ENCODE measurements around the gene AP2A1.

The AP2A1 gene

DNA sequence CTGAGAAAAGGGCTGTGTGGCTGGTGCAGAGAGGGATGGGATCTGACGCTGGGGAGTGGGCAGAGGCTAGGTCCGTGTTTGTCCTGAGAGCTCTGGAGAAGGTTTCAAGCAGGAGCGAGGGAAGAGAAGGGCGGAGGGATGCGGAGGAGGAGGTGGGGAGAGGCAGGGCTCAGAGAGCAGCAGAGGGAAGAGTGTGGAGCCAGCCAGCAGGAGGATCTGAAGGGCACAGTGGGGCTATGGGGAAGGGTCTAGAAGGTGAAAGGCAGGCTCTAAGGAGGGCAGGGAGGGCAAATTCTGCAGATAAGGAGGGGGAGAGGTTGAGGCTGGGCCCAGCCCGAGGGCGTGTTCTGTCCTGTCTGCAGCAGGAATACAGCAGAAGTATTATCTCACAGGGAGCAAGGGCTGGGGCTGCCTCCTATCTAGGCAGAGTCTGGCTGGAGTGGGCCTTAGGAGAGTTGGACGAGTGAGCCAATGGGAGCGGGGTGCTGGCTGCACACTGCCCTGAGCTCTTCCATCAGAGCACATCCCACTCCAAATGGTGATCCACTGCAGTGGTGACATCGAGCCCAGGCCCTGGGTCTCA is 6.1 kb downstream of the AP2A1 start:
- Histone ChIP-seq H3K4ac (ENCODE audit: low read depth, low read length) (no peak overlapping the region), H4K5ac (ENCODE audit: low read length) (no peak overlapping the region), H2BK15ac (replicated peaks; ENCODE audit: low read depth) (no peak overlapping the region), H2BK5ac (ENCODE audit: low read length) (no peak overlapping the region), H3K23ac (ENCODE audit: low read length) (no peak overlapping the region), H4K8ac (ENCODE audit: low read depth, low read length) (no peak overlapping the region), H2BK120ac (ENCODE audit: low read depth, low read length) (no peak overlapping the region), H3K4me3 (ENCODE audit: low read length) (no peak overlapping the region), H3K4me1 (ENCODE audit: control insufficient read depth, low read depth, low read length) (no peaks in the 10 kb centered on the region), H3K79me1 (ENCODE audit: low read length) (peaks cover 19% of the 10 kb centered on the region), H3K56ac (ENCODE audit: low read length) (no peak overlapping the region), H3K27me3 (ENCODE audit: insufficient read depth, low read length, poor library complexity) (no peaks in the 10 kb centered on the region), H3K79me2 (ENCODE audit: control insufficient read depth, insufficient read depth, low read length) (peaks cover 9% of the 10 kb centered on the region), H3K18ac (ENCODE audit: low read length) (no peak overlapping the region), H3K27ac (ENCODE audit: low read depth, low read length) (no peak overlapping the region), H2AK5ac (ENCODE audit: low read length) (no peak overlapping the region), H3K36me3 (ENCODE audit: control insufficient read depth, insufficient read depth, low read length) (no peaks in the 10 kb centered on the region), H3K4me2 (ENCODE audit: low read length) (no peak overlapping the region), H3K9ac (ENCODE audit: low read length) (no peak overlapping the region)
- no peak for DNase-seq
- WGBS (ENCODE audit: extremely low coverage, insufficient coverage, low lambda C conversion rate): no CpG with 5 or more reads among the region's 10 CpGs

DNA sequence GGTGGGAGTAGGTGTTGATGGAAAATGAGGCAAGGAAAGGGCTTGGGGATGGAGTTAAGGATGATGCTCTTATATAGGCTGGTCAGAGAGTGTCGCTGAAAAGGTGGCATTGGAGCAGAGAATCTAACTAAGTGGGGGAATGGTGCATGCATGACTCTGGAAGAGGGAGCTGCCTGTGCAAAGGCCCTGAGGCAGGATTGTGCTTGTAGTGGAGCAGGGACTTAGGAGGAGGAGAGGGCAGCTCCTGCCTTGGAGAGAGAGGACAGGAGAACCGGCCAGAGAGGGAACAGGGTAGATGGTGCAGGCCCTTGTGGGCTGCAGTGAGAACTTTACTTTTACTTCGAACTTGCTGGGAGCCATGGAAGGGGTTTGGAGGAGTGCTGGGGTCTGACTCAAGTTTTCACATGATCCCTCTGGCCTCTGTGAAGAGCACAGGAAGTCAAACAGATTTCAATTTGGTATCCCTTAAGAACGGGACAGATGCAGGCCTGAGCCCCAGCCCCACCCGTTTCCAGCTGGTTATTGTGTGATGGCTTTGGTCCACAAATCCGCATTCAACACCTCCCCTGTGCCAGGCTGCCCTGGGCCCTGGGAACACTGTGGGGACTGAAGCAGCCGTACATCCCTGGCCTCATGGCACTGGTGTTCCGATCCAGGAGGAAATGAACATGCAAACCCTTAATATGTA is 7.0 kb downstream of the AP2A1 start:
- no peak for DNase-seq
- H3K56ac ChIP-seq (ENCODE audit: low read length): no peak overlapping the region

DNA sequence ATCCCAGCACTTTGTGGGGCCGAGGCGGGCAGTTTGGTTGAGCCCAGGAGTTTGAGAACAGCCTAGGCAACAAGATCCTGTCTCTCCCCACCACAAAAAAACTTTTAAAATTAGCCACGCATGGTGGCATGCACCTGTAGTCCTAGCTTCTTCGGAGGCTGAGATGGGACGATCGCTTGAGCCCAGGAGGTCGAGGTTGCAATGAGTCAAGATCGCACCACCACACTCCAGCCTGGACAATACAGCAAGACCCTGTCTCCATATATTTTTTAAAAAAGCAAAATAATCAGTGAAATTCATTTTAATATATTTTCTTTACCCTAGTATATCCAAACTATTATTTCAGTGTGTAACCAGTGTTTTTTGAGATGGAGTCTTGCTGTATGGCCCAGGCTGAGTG is 8.2 kb downstream of the AP2A1 start:
- Histone ChIP-seq H3K4me2 (ENCODE audit: low read length) (no peak overlapping the region), H4K5ac (ENCODE audit: low read length) (no peak overlapping the region), H2BK5ac (ENCODE audit: low read length) (no peak overlapping the region), H4K8ac (ENCODE audit: low read depth, low read length) (no peak overlapping the region), H2BK15ac (replicated peaks; ENCODE audit: low read depth) (no peak overlapping the region), H3K27ac (ENCODE audit: low read depth, low read length) (no peak overlapping the region), H3K4ac (ENCODE audit: low read depth, low read length) (no peak overlapping the region), H3K36me3 (ENCODE audit: control insufficient read depth, insufficient read depth, low read length) (no peaks in the 10 kb centered on the region), H3K79me2 (ENCODE audit: control insufficient read depth, insufficient read depth, low read length) (no peaks in the 10 kb centered on the region), H2BK120ac (ENCODE audit: low read depth, low read length) (no peak overlapping the region), H3K4me1 (ENCODE audit: control insufficient read depth, low read depth, low read length) (no peaks in the 10 kb centered on the region), H3K56ac (ENCODE audit: low read length) (no peak overlapping the region), H3K27me3 (ENCODE audit: insufficient read depth, low read length, poor library complexity) (no peaks in the 10 kb centered on the region), H3K4me3 (ENCODE audit: low read length) (no peak overlapping the region), H2AK5ac (ENCODE audit: low read length) (no peak overlapping the region), H3K79me1 (ENCODE audit: low read length) (peaks cover 6% of the 10 kb centered on the region), H3K18ac (ENCODE audit: low read length) (no peak overlapping the region), H3K9ac (ENCODE audit: low read length) (no peak overlapping the region), H3K23ac (ENCODE audit: low read length) (no peak overlapping the region)
- DNase-seq: no peak
- WGBS (ENCODE audit: extremely low coverage, insufficient coverage, low lambda C conversion rate): no CpG with 5 or more reads among the region's 8 CpGs

More for the DNA sequence above, 7.0 kb downstream of the AP2A1 start:
- no peak overlapping the region for H3K4me2 ChIP-seq (ENCODE audit: low read length)
- H3K27ac ChIP-seq (ENCODE audit: low read depth, low read length): no peak overlapping the region
- H3K4ac ChIP-seq (ENCODE audit: low read depth, low read length): no peak overlapping the region
- peaks cover 2% of the 10 kb centered on the region for H3K79me2 ChIP-seq (ENCODE audit: control insufficient read depth, insufficient read depth, low read length)
- WGBS (ENCODE audit: extremely low coverage, insufficient coverage, low lambda C conversion rate): no CpG with 5 or more reads among the region's 8 CpGs
- H3K4me1 ChIP-seq (ENCODE audit: control insufficient read depth, low read depth, low read length): no peaks in the 10 kb centered on the region
- H2AK5ac ChIP-seq (ENCODE audit: low read length): no peak overlapping the region
- H3K79me1 ChIP-seq (ENCODE audit: low read length): peaks cover 12% of the 10 kb centered on the region
- no peaks in the 10 kb centered on the region for H3K36me3 ChIP-seq (ENCODE audit: control insufficient read depth, insufficient read depth, low read length)
- no peak overlapping the region for H3K23ac ChIP-seq (ENCODE audit: low read length)
- H3K9ac ChIP-seq (ENCODE audit: low read length): no peak overlapping the region
- no peak overlapping the region for H4K8ac ChIP-seq (ENCODE audit: low read depth, low read length)
- no peaks in the 10 kb centered on the region for H3K27me3 ChIP-seq (ENCODE audit: insufficient read depth, low read length, poor library complexity)
- H2BK15ac ChIP-seq (replicated peaks; ENCODE audit: low read depth): no peak overlapping the region
- no peak overlapping the region for H2BK120ac ChIP-seq (ENCODE audit: low read depth, low read length)
- H3K18ac ChIP-seq (ENCODE audit: low read length): no peak overlapping the region
- no peak overlapping the region for H3K4me3 ChIP-seq (ENCODE audit: low read length)
- no peak overlapping the region for H2BK5ac ChIP-seq (ENCODE audit: low read length)
- no peak overlapping the region for H4K5ac ChIP-seq (ENCODE audit: low read length)

DNA sequence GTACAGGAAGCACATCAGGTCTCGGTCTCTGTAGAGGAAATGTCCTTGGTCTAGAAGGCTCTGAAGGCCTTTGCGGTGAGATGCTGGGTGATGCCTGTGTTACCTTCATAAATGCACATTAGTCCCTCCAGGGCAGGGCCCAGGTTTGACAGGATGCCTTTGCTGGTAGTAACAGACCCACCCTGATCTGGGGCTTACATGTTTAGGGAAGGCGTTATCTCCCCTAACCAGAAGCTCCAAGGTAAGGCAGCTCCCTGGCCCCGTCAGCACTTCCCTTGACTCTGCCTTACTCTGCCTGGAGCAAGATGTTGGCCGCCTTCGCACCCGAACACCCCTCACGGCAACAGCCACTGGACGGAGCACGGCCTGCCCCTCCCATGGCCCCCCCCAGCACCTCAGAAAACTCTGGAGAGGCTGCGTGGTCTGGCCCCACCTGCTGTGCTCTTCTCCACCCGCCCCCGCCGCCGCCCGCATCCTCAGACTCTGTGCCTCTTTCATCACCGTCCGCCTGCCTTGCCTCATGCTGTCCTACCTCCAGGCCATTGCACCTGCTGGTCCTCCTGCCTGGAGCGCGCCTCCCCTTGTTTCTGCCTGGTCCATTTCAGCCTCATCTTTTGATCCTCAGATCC is 9.1 kb downstream of the AP2A1 start:
- Histone ChIP-seq H3K27me3 (ENCODE audit: insufficient read depth, low read length, poor library complexity) (no peaks in the 10 kb centered on the region), H3K4me3 (ENCODE audit: low read length) (no peak overlapping the region), H3K18ac (ENCODE audit: low read length) (no peak overlapping the region)

DNA sequence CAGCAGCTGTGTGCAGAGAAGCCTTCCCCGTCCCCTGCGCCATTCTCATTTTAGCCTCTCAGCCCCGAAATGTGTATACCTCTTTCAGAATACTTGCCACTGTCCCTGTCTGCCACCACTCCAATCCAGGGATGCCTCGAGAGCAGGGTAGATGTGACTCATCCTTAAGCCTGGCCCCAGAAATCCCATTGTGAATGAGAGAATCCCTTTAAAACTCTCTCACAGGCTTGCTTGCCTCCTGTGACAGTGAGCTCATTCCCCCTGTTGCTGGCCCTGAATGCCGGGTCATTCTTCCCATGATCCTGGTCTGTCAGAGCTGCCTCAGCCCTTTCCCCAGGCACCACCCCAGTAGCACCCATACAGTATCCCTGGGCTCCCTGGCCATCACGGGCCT is 9.6 kb downstream of the AP2A1 start:
- H4K5ac ChIP-seq (ENCODE audit: low read length): no peak overlapping the region
- H4K8ac ChIP-seq (ENCODE audit: low read depth, low read length): no peak overlapping the region
- DNase-seq: no peak
- H3K9ac ChIP-seq (ENCODE audit: low read length): no peak overlapping the region
- no peak overlapping the region for H3K56ac ChIP-seq (ENCODE audit: low read length)
- H2BK120ac ChIP-seq (ENCODE audit: low read depth, low read length): no peak overlapping the region
- no peak overlapping the region for H2AK5ac ChIP-seq (ENCODE audit: low read length)
- H3K4me1 ChIP-seq (ENCODE audit: control insufficient read depth, low read depth, low read length): no peaks in the 10 kb centered on the region
- H3K4me3 ChIP-seq (ENCODE audit: low read length): no peak overlapping the region
- no peak overlapping the region for H3K4ac ChIP-seq (ENCODE audit: low read depth, low read length)
- H3K18ac ChIP-seq (ENCODE audit: low read length): no peak overlapping the region
- no peak overlapping the region for H3K23ac ChIP-seq (ENCODE audit: low read length)
- H3K36me3 ChIP-seq (ENCODE audit: control insufficient read depth, insufficient read depth, low read length): no peaks in the 10 kb centered on the region
- H3K27me3 ChIP-seq (ENCODE audit: insufficient read depth, low read length, poor library complexity): no peaks in the 10 kb centered on the region
- peaks cover 2% of the 10 kb centered on the region for H3K79me1 ChIP-seq (ENCODE audit: low read length)
- WGBS (ENCODE audit: extremely low coverage, insufficient coverage, low lambda C conversion rate): no CpG with 5 or more reads among the region's 6 CpGs
- no peaks in the 10 kb centered on the region for H3K79me2 ChIP-seq (ENCODE audit: control insufficient read depth, insufficient read depth, low read length)
- H2BK15ac ChIP-seq (replicated peaks; ENCODE audit: low read depth): no peak overlapping the region
- H3K27ac ChIP-seq (ENCODE audit: low read depth, low read length): no peak overlapping the region
- no peak overlapping the region for H3K4me2 ChIP-seq (ENCODE audit: low read length)
- H2BK5ac ChIP-seq (ENCODE audit: low read length): no peak overlapping the region

More for the DNA sequence above, 9.1 kb downstream of the AP2A1 start:
- Histone ChIP-seq H3K79me2 (ENCODE audit: control insufficient read depth, insufficient read depth, low read length) (no peaks in the 10 kb centered on the region), H3K79me1 (ENCODE audit: low read length) (peaks cover 2% of the 10 kb centered on the region), H2AK5ac (ENCODE audit: low read length) (no peak overlapping the region), H3K4ac (ENCODE audit: low read depth, low read length) (no peak overlapping the region), H3K23ac (ENCODE audit: low read length) (no peak overlapping the region), H4K8ac (ENCODE audit: low read depth, low read length) (no peak overlapping the region), H3K27ac (ENCODE audit: low read depth, low read length) (no peak overlapping the region), H3K9ac (ENCODE audit: low read length) (no peak overlapping the region), H2BK15ac (replicated peaks; ENCODE audit: low read depth) (no peak overlapping the region), H3K36me3 (ENCODE audit: control insufficient read depth, insufficient read depth, low read length) (no peaks in the 10 kb centered on the region), H3K4me2 (ENCODE audit: low read length) (no peak overlapping the region), H4K5ac (ENCODE audit: low read length) (no peak overlapping the region), H2BK120ac (ENCODE audit: low read depth, low read length) (no peak overlapping the region), H3K56ac (ENCODE audit: low read length) (no peak overlapping the region), H2BK5ac (ENCODE audit: low read length) (no peak overlapping the region), H3K4me1 (ENCODE audit: control insufficient read depth, low read depth, low read length) (no peaks in the 10 kb centered on the region)
- no CpG with 5 or more reads among the region's 20 CpGs for WGBS (ENCODE audit: extremely low coverage, insufficient coverage, low lambda C conversion rate)
- DNase-seq: no peak
